ENCODE results near the gene C6orf58. TPM values are rescaled to one million over a fixed set of nuclear protein-coding genes. Genes with fewer than 3 reads are reported as not detected.
A peak's percentile ranks its signal among the peaks of the same experiment; 100 is the strongest.

Gene C6orf58
- polyA plus RNA-seq, 1 of the 3 experiments (the other 2 are of a cell fraction): 0.07 TPM

DNA sequence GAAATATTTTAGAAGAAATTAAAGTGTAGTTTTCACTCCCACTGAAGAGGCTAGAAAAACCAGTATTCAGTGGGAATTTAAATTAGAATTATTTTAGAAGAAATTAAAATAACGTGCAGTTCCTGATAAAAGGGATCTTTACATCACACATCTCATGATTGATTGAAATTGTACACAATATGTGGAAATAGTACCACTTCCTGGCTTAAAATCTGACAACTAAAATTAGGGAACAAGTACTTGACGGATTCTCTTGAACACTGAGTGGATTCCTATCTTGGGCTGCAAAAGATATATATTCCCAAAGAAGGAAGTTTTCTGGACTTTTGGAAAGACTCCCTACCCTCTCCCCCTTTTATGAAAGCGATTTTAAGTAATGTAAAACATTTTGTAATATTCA, 43.2 kb upstream of the C6orf58 start (continued):
- TF ChIP-seq, protein P1, sequence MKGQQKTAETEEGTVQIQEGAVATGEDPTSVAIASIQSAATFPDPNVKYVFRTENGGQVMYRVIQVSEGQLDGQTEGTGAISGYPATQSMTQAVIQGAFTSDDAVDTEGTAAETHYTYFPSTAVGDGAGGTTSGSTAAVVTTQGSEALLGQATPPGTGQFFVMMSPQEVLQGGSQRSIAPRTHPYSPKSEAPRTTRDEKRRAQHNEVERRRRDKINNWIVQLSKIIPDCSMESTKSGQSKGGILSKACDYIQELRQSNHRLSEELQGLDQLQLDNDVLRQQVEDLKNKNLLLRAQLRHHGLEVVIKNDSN (IDR thresholded peaks at IDR 0.05; ENCODE audit: borderline replicate concordance, low read depth): no peak
- TF ChIP-seq PBX3 (IDR thresholded peaks at IDR 0.05): no peak
- no peak for TF ChIP-seq JUND (IDR thresholded peaks at IDR 0.05)
- TF ChIP-seq MAX (IDR thresholded peaks at IDR 0.05; ENCODE audit: low read depth): no peak
- no peak for TF ChIP-seq MXI1 (IDR thresholded peaks at IDR 0.05; ENCODE audit: low read depth, low read length)
- TF ChIP-seq FOXJ3 (CRISPR knock-in tag; IDR thresholded peaks at IDR 0.05): no peak
- no peak for TF ChIP-seq SMC3 (IDR thresholded peaks at IDR 0.05; ENCODE audit: low read depth, low read length)
- no peak for TF ChIP-seq FOXM1 (IDR thresholded peaks at IDR 0.05; ENCODE audit: low read depth)

- H3K4me2 ChIP-seq: no peak overlapping the region
- H3K9me3 ChIP-seq: no peaks in the 10 kb centered on the region
- no peak overlapping the region for H3K4me3 ChIP-seq (ENCODE audit: low read depth in 2 of 2, low read length in 1 of 2)
- TF ChIP-seq RXRA (IDR thresholded peaks at IDR 0.05; ENCODE audit: borderline replicate concordance, low read depth) (no peak), GABPA (IDR thresholded peaks at IDR 0.05; ENCODE audit: low read depth) (no peak), SIN3A (IDR thresholded peaks at IDR 0.05; ENCODE audit: borderline replicate concordance, low read depth, low read length) (no peak), RFX5 (IDR thresholded peaks at IDR 0.05; ENCODE audit: low read length) (no peak), FOXM1 (IDR thresholded peaks at IDR 0.05; ENCODE audit: low read depth) (no peak), MAX (IDR thresholded peaks at IDR 0.05; ENCODE audit: low read depth) (no peak), MXI1 (IDR thresholded peaks at IDR 0.05; ENCODE audit: low read depth, low read length) (no peak), GATA2 (CRISPR knock-in tag; IDR thresholded peaks at IDR 0.05) (no peak), NFIC (IDR thresholded peaks at IDR 0.05; ENCODE audit: borderline replicate concordance) (no peak)
- TF ChIP-seq, protein P2, sequence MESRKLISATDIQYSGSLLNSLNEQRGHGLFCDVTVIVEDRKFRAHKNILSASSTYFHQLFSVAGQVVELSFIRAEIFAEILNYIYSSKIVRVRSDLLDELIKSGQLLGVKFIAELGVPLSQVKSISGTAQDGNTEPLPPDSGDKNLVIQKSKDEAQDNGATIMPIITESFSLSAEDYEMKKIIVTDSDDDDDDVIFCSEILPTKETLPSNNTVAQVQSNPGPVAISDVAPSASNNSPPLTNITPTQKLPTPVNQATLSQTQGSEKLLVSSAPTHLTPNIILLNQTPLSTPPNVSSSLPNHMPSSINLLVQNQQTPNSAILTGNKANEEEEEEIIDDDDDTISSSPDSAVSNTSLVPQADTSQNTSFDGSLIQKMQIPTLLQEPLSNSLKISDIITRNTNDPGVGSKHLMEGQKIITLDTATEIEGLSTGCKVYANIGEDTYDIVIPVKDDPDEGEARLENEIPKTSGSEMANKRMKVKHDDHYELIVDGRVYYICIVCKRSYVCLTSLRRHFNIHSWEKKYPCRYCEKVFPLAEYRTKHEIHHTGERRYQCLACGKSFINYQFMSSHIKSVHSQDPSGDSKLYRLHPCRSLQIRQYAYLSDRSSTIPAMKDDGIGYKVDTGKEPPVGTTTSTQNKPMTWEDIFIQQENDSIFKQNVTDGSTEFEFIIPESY (IDR thresholded peaks at IDR 0.05; ENCODE audit: borderline replicate concordance, low read depth): no peak
- WGBS (ENCODE audit: low lambda C conversion rate): 38% methylated on average over 2 of the region's 2 CpGs
- H3K4me1 ChIP-seq (ENCODE audit: control insufficient read depth in 1 of 2, insufficient read depth in 2 of 2, low read depth in 1 of 2, low read length in 1 of 2): peaks cover 0 to 4% of the 10 kb centered on the region in 2 experiments; a peak in 1 of 4 replicates
- CTCF ChIA-PET: interaction anchor here (0.6 to 6.3 kb wide), 34 partner anchors 8 to 734 kb away, joined by 3 to 77 read pairs (median 5); partner anchors contain the start of genes KIAA0408 and MTCL3
- no peak overlapping the region for H3K9ac ChIP-seq
- no peaks in the 10 kb centered on the region for H3K36me3 ChIP-seq (replicated peaks in 1 of 2; ENCODE audit: control insufficient read depth in 1 of 2, insufficient read depth in 2 of 2, low read length in 1 of 2)
- H3K79me2 ChIP-seq (ENCODE audit: insufficient read depth): no peaks in the 10 kb centered on the region
- 0 out of 2 replicates have a peak overlapping the region, but pooled peaks have one; percentile 19 for H2AFZ ChIP-seq (ENCODE audit: low read depth)
- POLR2A ChIA-PET: interaction anchor here (1.4 kb wide), 3 partner anchors 20 to 23 kb away, joined by 4 to 8 read pairs (median 6); partner anchors contain the start of gene MTCL3
- no peak for DNase-seq
- no peaks in the 10 kb centered on the region for H3F3A ChIP-seq (replicated peaks; ENCODE audit: insufficient read depth)
- H4K20me1 ChIP-seq (ENCODE audit: insufficient read depth): no peaks in the 10 kb centered on the region
- no peaks in the 10 kb centered on the region for H3K27me3 ChIP-seq (ENCODE audit: insufficient read depth)
- H3K9me2 ChIP-seq: no peaks in the 10 kb centered on the region
- H3K27ac ChIP-seq (ENCODE audit: low read depth in 2 of 2, low read length in 1 of 2): no peak overlapping the region
Observed at GRCh38 chr6:127538750-127539264, 38.2 kb upstream of the C6orf58 start.
